Fibroblast of lung (primary cell): ENCODE results near the gene WDR86. TPM values are rescaled to one million over a fixed set of nuclear protein-coding genes. Genes with fewer than 3 reads are reported as not detected.
A peak's percentile ranks its signal among the peaks of the same experiment; 100 is the strongest.

ENCODE experiments used
- DNase-seq, 2 donors: peaks; one replicate each; pipeline versions ENCODE4 v3.0.0 to v3.0.0-alpha.2; 2010; ENCODE audit warnings: low read depth in 2 of 2
- H2AFZ ChIP-seq: 2 replicates; pipeline ENCODE4 v1.5.1; 2012; ENCODE audit warnings: low read length, control low read depth, inconsistent platforms
- H3K27ac ChIP-seq: 2 replicates; pipeline ENCODE4 v1.5.1; 2011; ENCODE audit warnings: low read length, control low read depth; ENCODE audit not compliant: insufficient read depth
- H3K27me3 ChIP-seq: 2 replicates; pipeline ENCODE4 v1.5.1; 2011; ENCODE audit warnings: mild to moderate bottlenecking, low read length; ENCODE audit not compliant: control insufficient read depth, insufficient read depth
- H3K36me3 ChIP-seq: 2 replicates; pipeline ENCODE4 v1.5.1; 2011; ENCODE audit warnings: low read length; ENCODE audit not compliant: control insufficient read depth, insufficient read depth
- H3K4me1 ChIP-seq: 2 replicates; pipeline ENCODE4 v1.5.1; 2011; ENCODE audit warnings: low read length; ENCODE audit not compliant: control insufficient read depth, insufficient read depth; ENCODE audit errors: extremely low read depth
- H3K4me2 ChIP-seq: 2 replicates; pipeline ENCODE4 v1.5.1; 2011; ENCODE audit warnings: low read length, control low read depth; ENCODE audit not compliant: insufficient read depth; ENCODE audit errors: extremely low read depth
- H3K4me3 ChIP-seq, 4 experiments: fragments of 200-600 bp in 1 of 4; sonication (generic) in 1 of 4; replicated peaks in 1 of 4; 2 replicates each; pipeline ENCODE4 v1.5.1; 2011 to 2016; ENCODE audit warnings: low read length in 4 of 4, low read depth in 3 of 4, mild to moderate bottlenecking in 3 of 4, control low read depth in 2 of 4, inconsistent platforms in 1 of 4, mixed read lengths in 1 of 4; ENCODE audit not compliant: insufficient read depth in 1 of 4; ENCODE audit errors: control extremely low read depth in 1 of 4
- H3K79me2 ChIP-seq: 2 replicates; pipeline ENCODE4 v1.5.1; 2012; ENCODE audit warnings: mild to moderate bottlenecking, low read length, inconsistent platforms; ENCODE audit not compliant: control insufficient read depth, insufficient read depth
- H3K9ac ChIP-seq: 2 replicates; pipeline ENCODE4 v1.5.1; 2011; ENCODE audit warnings: mild to moderate bottlenecking, low read length, control low read depth; ENCODE audit not compliant: insufficient read depth
- H3K9me3 ChIP-seq: 2 replicates; pipeline ENCODE4 v1.5.1; 2012; ENCODE audit warnings: low read depth, low read length; ENCODE audit not compliant: control insufficient read depth, insufficient read depth
- H4K20me1 ChIP-seq: 2 replicates; pipeline ENCODE4 v1.5.1; 2011; ENCODE audit warnings: low read length; ENCODE audit not compliant: control insufficient read depth, insufficient read depth; ENCODE audit errors: extremely low read depth
- CTCF ChIP-seq, 2 donors: IDR thresholded peaks in 1 of 2; conservative IDR thresholded peaks in 1 of 2; 1 replicate in 1 of 2; 2 replicates in 1 of 2; pipeline ENCODE4 v1.5.1; 2011 to 2012; ENCODE audit warnings: low read length in 2 of 2, control low read depth in 1 of 2, inconsistent platforms in 1 of 2, low read depth in 1 of 2, mild to moderate bottlenecking in 1 of 2
- EZH2 ChIP-seq: IDR thresholded peaks from 2 replicates; pipeline ENCODE4 v1.5.1; 2012; ENCODE audit warnings: low read length, control low read depth, mild to moderate bottlenecking; ENCODE audit errors: missing control alignments
- polyA plus RNA-seq, 2 donors: library from polyadenylated mRNA; depleted of rRNA in 1 of 2; stranded (reverse) in 1 of 2; unstranded in 1 of 2; fragments of >200 nt; gene quantifications; 2 replicates each; pipeline ENCODE4 v1.2.1, GENCODE V29; 2011 to 2012; ENCODE audit warnings: missing spikeins in 1 of 2
- total RNA-seq: library from RNA; depleted of rRNA; stranded (reverse); fragments of >200 nt; gene quantifications from 2 replicates; pipeline ENCODE4 v1.2.1, GENCODE V29; 2014

The WDR86 gene
- total and polyA plus RNA-seq, 2 donors (not counting 1 experiment from before 2014, with no cell fraction given) = 0.33 TPM; not detected in 1

- H3K79me2 ChIP-seq = no peaks in the 10 kb centered on the region
- TF ChIP-seq CTCF (conservative IDR thresholded peaks at IDR 0.05 in 1 of 2, IDR thresholded peaks at IDR 0.05 in 1 of 2; ENCODE audit: low read depth in 1 of 2, low read length in 2 of 2) (no peak), EZH2 (no peak)
- H3K9me3 ChIP-seq = no peaks in the 10 kb centered on the region
- no peaks in the 10 kb centered on the region for H3K36me3 ChIP-seq
- H3K4me3 ChIP-seq = no peak overlapping the region
- no peak for DNase-seq
- H2AFZ ChIP-seq = no peak overlapping the region
- no peaks in the 10 kb centered on the region for H3K4me1 ChIP-seq
- H3K27me3 ChIP-seq = peaks cover 41% of the 10 kb centered on the region
- no peak overlapping the region for H3K27ac ChIP-seq
- H3K4me2 ChIP-seq = no peak overlapping the region
- H4K20me1 ChIP-seq = no peaks in the 10 kb centered on the region
- H3K9ac ChIP-seq = no peak overlapping the region
Observed at GRCh38 chr7:151411551-151411950, 1.7 kb upstream of the WDR86 start.

GRCh38 chr7:151410405-151411390 lies 860 bp upstream of the WDR86 start:
- Histone ChIP-seq H3K9ac (no peak overlapping the region), H2AFZ (no peak overlapping the region), H4K20me1 (no peaks in the 10 kb centered on the region), H3K79me2 (no peaks in the 10 kb centered on the region), H3K4me2 (no peak overlapping the region), H3K4me1 (no peaks in the 10 kb centered on the region), H3K27ac (no peak overlapping the region), H3K9me3 (no peaks in the 10 kb centered on the region), H3K36me3 (no peaks in the 10 kb centered on the region), H3K27me3 (peaks cover 41% of the 10 kb centered on the region), H3K4me3 (peak overlapping the region in 2 of 4 experiments; percentile 32 to 61)
- peak; percentile 91 for TF ChIP-seq EZH2
- no peak for TF ChIP-seq CTCF (conservative IDR thresholded peaks at IDR 0.05 in 1 of 2, IDR thresholded peaks at IDR 0.05 in 1 of 2; ENCODE audit: low read depth in 1 of 2, low read length in 2 of 2)
- peak in 1 of 2 donors; percentile 39 for DNase-seq

GRCh38 chr7:151408839-151409666 lies 785 bp downstream of the WDR86 start:
- peak in 1 of 2 donors; percentile 14 for DNase-seq
- Histone ChIP-seq H3K36me3 (no peaks in the 10 kb centered on the region), H3K79me2 (no peaks in the 10 kb centered on the region), H3K4me2 (no peak overlapping the region), H3K9ac (no peak overlapping the region), H3K27ac (no peak overlapping the region), H2AFZ (no peak overlapping the region), H3K4me3 (peak overlapping the region in 1 of 4 experiments; percentile 52), H3K27me3 (peaks cover 36% of the 10 kb centered on the region), H3K4me1 (no peaks in the 10 kb centered on the region), H4K20me1 (no peaks in the 10 kb centered on the region), H3K9me3 (no peaks in the 10 kb centered on the region)
- TF ChIP-seq CTCF (conservative IDR thresholded peaks at IDR 0.05 in 1 of 2, IDR thresholded peaks at IDR 0.05 in 1 of 2; ENCODE audit: low read depth in 1 of 2, low read length in 2 of 2) (no peak), EZH2 (peak; percentile 79)
